CD14-positive monocyte (primary cell): ENCODE results near the gene TBC1D7. TPM values are rescaled to one million over a fixed set of nuclear protein-coding genes. Genes with fewer than 3 reads are reported as not detected.

Source experiments
- DNase-seq, 3 donors: peaks; one replicate each; pipeline ENCODE4 v3.0.0-alpha.2; 2011 to 2022
- H2AFZ ChIP-seq: 2 replicates; pipeline ENCODE4 v1.6.0; 2012; ENCODE audit warnings: mild to moderate bottlenecking, low read depth, low read length, inconsistent platforms; ENCODE audit not compliant: insufficient read depth, poor library complexity, severe bottlenecking
- H3K27ac ChIP-seq, 2 donors: 1 replicate in 1 of 2; 2 replicates in 1 of 2; pipeline ENCODE4 v1.5.1; 2012 to 2013; ENCODE audit warnings: low read length in 2 of 2, control low read depth in 1 of 2, inconsistent platforms in 1 of 2, low read depth in 1 of 2, mild to moderate bottlenecking in 1 of 2
- H3K27me3 ChIP-seq, 2 donors: one replicate each; pipeline versions ENCODE4 v1.6.0 to v1.6.1; 2011 to 2013; ENCODE audit warnings: low read length in 2 of 2; ENCODE audit not compliant: control insufficient read depth in 2 of 2, insufficient read depth in 2 of 2
- H3K36me3 ChIP-seq, 2 donors: replicated peaks in 1 of 2; 1 replicate in 1 of 2; 2 replicates in 1 of 2; pipeline versions ENCODE4 v1.5.1 to v1.6.1; 2012 to 2013; ENCODE audit warnings: low read length in 2 of 2, control low read depth in 1 of 2, inconsistent platforms in 1 of 2, mild to moderate bottlenecking in 1 of 2; ENCODE audit not compliant: insufficient read depth in 2 of 2, control insufficient read depth in 1 of 2
- H3K4me1 ChIP-seq, 2 donors: 1 replicate in 1 of 2; 2 replicates in 1 of 2; pipeline versions ENCODE4 v1.5.1 to v1.6.1; 2012 to 2013; ENCODE audit warnings: low read length in 2 of 2, control low read depth in 1 of 2, inconsistent platforms in 1 of 2, mild to moderate bottlenecking in 1 of 2, moderate library complexity in 1 of 2; ENCODE audit not compliant: insufficient read depth in 2 of 2, control insufficient read depth in 1 of 2
- H3K4me2 ChIP-seq: replicated peaks from 2 replicates; pipeline ENCODE3; 2012; ENCODE audit warnings: low read length, moderate library complexity, mild to moderate bottlenecking; ENCODE audit not compliant: poor library complexity, severe bottlenecking; ENCODE audit errors: extremely low read depth
- H3K4me3 ChIP-seq, 3 experiments: fragments of 200-600 bp in 1 of 3; sonication (generic) in 1 of 3; replicated peaks in 1 of 3; 1 replicate in 2 of 3; 2 replicates in 1 of 3; pipeline ENCODE4 v1.5.1; 2011 to 2013; ENCODE audit warnings: low read length in 3 of 3, mild to moderate bottlenecking in 3 of 3, control low read depth in 2 of 3, low read depth in 2 of 3, inconsistent platforms in 1 of 3, moderate library complexity in 1 of 3
- H3K79me2 ChIP-seq: 2 replicates; pipeline ENCODE4 v1.6.0; 2012; ENCODE audit warnings: mild to moderate bottlenecking, control low read depth, inconsistent platforms, low read length, moderate library complexity; ENCODE audit not compliant: insufficient read depth
- H3K9ac ChIP-seq: 2 replicates; pipeline ENCODE4 v1.6.0; 2017; ENCODE audit warnings: low read length, mild to moderate bottlenecking; ENCODE audit not compliant: insufficient read depth, poor library complexity, severe bottlenecking
- H3K9me3 ChIP-seq, 2 donors: replicated peaks in 1 of 2; 1 replicate in 1 of 2; 2 replicates in 1 of 2; pipeline versions ENCODE4 v1.5.1 to v1.6.1; 2012 to 2013; ENCODE audit warnings: low read length in 2 of 2, control low read depth in 1 of 2; ENCODE audit not compliant: control insufficient read depth in 1 of 2, insufficient read depth in 1 of 2
- H4K20me1 ChIP-seq: 2 replicates; pipeline ENCODE4 v1.6.0; 2012; ENCODE audit warnings: mild to moderate bottlenecking, low read length, control low read depth, moderate library complexity; ENCODE audit not compliant: insufficient read depth
- H3K27ac Mint-ChIP-seq, 7 donors: one replicate each; pipeline ENCODE4 v1.8.0; 2020; ENCODE audit warnings: mild to moderate bottlenecking in 7 of 7, mixed read lengths in 7 of 7, moderate library complexity in 6 of 7, inconsistent platforms in 2 of 7
- H3K27me3 Mint-ChIP-seq, 3 donors: one replicate each; pipeline ENCODE4 v1.8.0; 2021 to 2022; ENCODE audit warnings: low read depth in 3 of 3, mild to moderate bottlenecking in 3 of 3, mixed read lengths in 3 of 3, moderate library complexity in 3 of 3, inconsistent platforms in 1 of 3
- H3K36me3 Mint-ChIP-seq, 2 donors: one replicate each; pipeline ENCODE4 v1.8.0; 2020; ENCODE audit warnings: mixed read lengths in 2 of 2, inconsistent platforms in 1 of 2, mild to moderate bottlenecking in 1 of 2
- H3K4me1 Mint-ChIP-seq: one replicate; pipeline ENCODE4 v1.8.0; 2020; ENCODE audit warnings: mild to moderate bottlenecking, mixed read lengths
- H3K4me3 Mint-ChIP-seq, 2 donors: one replicate each; pipeline ENCODE4 v1.8.0; 2020; ENCODE audit warnings: mild to moderate bottlenecking in 2 of 2, mixed read lengths in 2 of 2, moderate library complexity in 1 of 2
- H3K9me3 Mint-ChIP-seq, 7 donors: one replicate each; pipeline ENCODE4 v1.8.0; 2020 to 2022; ENCODE audit warnings: mixed read lengths in 7 of 7, mild to moderate bottlenecking in 6 of 7, moderate library complexity in 6 of 7, inconsistent platforms in 2 of 7
- CTCF ChIP-seq: fragments of 200-600 bp; IDR thresholded peaks from one replicate; pipeline ENCODE4 v1.8.0; 2022; ENCODE audit warnings: antibody characterized with exemption, mild to moderate bottlenecking
- WGBS: methylation state at CpG from one replicate; pipeline ENCODE4 v1.1.5; 2013; ENCODE audit warnings: missing lambda C conversion rate; ENCODE audit not compliant: insufficient coverage; 5-methylcytosine and 5-hydroxymethylcytosine counted together
- intact Hi-C, 2 donors: fragments of 100-400 bp; cut with micrococcal nuclease; formaldehyde crosslinking; loops; one replicate each; pipeline versions ENCODE4 v1.15.0 to v1.15.1; 2023
- polyA plus RNA-seq, 3 donors: library from polyadenylated mRNA; depleted of rRNA in 1 of 3; unstranded in 2 of 3; stranded (reverse) in 1 of 3; fragments of 300-500 nt in 2 of 3; fragments of >200 nt in 1 of 3; fragmentation: Illumina TruSeq in 2 of 3; gene quantifications; 1 replicate in 2 of 3; 2 replicates in 1 of 3; pipeline ENCODE4 v1.2.3, GENCODE V29; 2012 to 2021

TBC1D7 gene
- polyA plus RNA-seq, 3 donors = 12.2 to 34.3 (median 34.3) TPM

GRCh38 chr6:13286181-13286580, 42.2 kb downstream of the TBC1D7 start:
- Mint-ChIP-seq H3K36me3 (peaks cover 67 to 83% of the 10 kb centered on the region in 2 donors), H3K4me1 (peaks cover 21% of the 10 kb centered on the region), H3K9me3 (peaks cover 3 to 17% (median 9%) of the 10 kb centered on the region in 7 donors), H3K4me3 (no peak overlapping the region), H3K27ac (peak overlapping the region; percentile 35 to 90 (median 84)), H3K27me3 (peaks cover 0 to 1% (median 0%) of the 10 kb centered on the region in 3 donors)
- no peak for TF ChIP-seq CTCF
- peaks cover 18 to 24% of the 10 kb centered on the region in 2 donors for H3K4me1 ChIP-seq
- no peak overlapping the region for H2AFZ ChIP-seq
- H3K27me3 ChIP-seq = no peaks in the 10 kb centered on the region
- H3K9ac ChIP-seq = no peak overlapping the region
- intact Hi-C loops = no loop called here
- H3K4me2 ChIP-seq = no peak overlapping the region
- peaks cover 34 to 68% of the 10 kb centered on the region in 2 donors for H3K36me3 ChIP-seq
- H3K27ac ChIP-seq = peak overlapping the region in 1 of 2 donors; percentile 39
- peak; percentile 32 to 55 (median 52) for DNase-seq
- H3K4me3 ChIP-seq = no peak overlapping the region
- H3K79me2 ChIP-seq = no peaks in the 10 kb centered on the region
- no peaks in the 10 kb centered on the region for H4K20me1 ChIP-seq
- peaks cover 5 to 12% of the 10 kb centered on the region in 2 donors for H3K9me3 ChIP-seq
- WGBS = 0% methylated on average over 2 of the region's 4 CpGs

DNA sequence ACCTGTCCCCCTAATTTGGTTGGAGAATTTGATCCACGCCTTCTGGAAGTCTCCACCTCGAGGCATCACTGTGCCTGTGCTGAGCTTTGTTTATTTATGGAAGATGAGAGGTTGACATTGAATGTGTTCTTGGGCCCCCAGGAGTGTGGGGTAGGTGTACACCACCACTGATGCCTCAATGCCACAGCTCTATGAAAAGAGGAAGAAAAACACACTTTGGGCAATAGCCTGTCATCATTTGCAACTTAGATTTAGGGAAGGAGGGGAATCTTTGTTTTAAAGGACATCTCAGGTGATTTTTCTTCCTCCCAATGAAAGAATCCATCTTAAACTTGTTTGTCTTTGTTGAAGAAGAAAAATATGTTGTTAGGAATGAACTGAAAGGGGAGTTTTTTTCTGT, 42.6 kb downstream of the TBC1D7 start:
- H3K27me3 Mint-ChIP-seq = peaks cover 0 to 1% (median 0%) of the 10 kb centered on the region in 3 donors
- H3K27ac Mint-ChIP-seq = peak overlapping the region; percentile 52 to 90 (median 84)
- Histone ChIP-seq H3K4me1 (peaks cover 18 to 24% of the 10 kb centered on the region in 2 donors), H4K20me1 (no peaks in the 10 kb centered on the region), H3K79me2 (no peaks in the 10 kb centered on the region), H2AFZ (no peak overlapping the region), H3K36me3 (peaks cover 36 to 70% of the 10 kb centered on the region in 2 donors), H3K4me2 (no peak overlapping the region), H3K9me3 (peaks cover 5 to 12% of the 10 kb centered on the region in 2 donors), H3K9ac (no peak overlapping the region), H3K27me3 (no peaks in the 10 kb centered on the region), H3K4me3 (no peak overlapping the region), H3K27ac (peak overlapping the region in 1 of 2 donors; percentile 39)
- peaks cover 69 to 84% of the 10 kb centered on the region in 2 donors for H3K36me3 Mint-ChIP-seq
- WGBS = 83% methylated on average over 1 of the region's 2 CpGs
- DNase-seq = peak; percentile 34 to 63 (median 61)
- peaks cover 21% of the 10 kb centered on the region for H3K4me1 Mint-ChIP-seq
- TF ChIP-seq CTCF = no peak
- intact Hi-C loops = no loop called here
- H3K4me3 Mint-ChIP-seq = no peak overlapping the region
- peaks cover 3 to 17% (median 9%) of the 10 kb centered on the region in 7 donors for H3K9me3 Mint-ChIP-seq
